Stimulated activated CD8-positive, alpha-beta memory T cell treated with anti-CD3 and anti-CD28 coated beads, Interleukin-7, amount 100 ng/mL, for 48 hours (primary cell): ENCODE measurements around the gene PHF2.

Experiments used
- DNase-seq, 2 donors: peaks; one replicate each; pipeline ENCODE4 v3.0.0-alpha.2; 2020; ENCODE audit warnings: low read depth in 1 of 2; ENCODE audit errors: extremely low read depth in 1 of 2

The PHF2 gene

GRCh38 chr9:93693129-93693528, 116.7 kb downstream of the PHF2 start:
- DNase-seq: no peak

- no peak for DNase-seq
These were observed 121.2 kb downstream of the PHF2 start for GRCh38 chr9:93697352-93698139.

- DNase-seq: no peak
These were observed 121.9 kb downstream of the PHF2 start for GRCh38 chr9:93698140-93698908.

- DNase-seq: no peak
These were observed 123.3 kb downstream of the PHF2 start for GRCh38 chr9:93699650-93700049.

- no peak for DNase-seq
These were observed 125.3 kb downstream of the PHF2 start for GRCh38 chr9:93701494-93702218.

- no peak for DNase-seq
These were observed 125.9 kb downstream of the PHF2 start for GRCh38 chr9:93702261-93702660.

GRCh38 chr9:93708289-93708986, 132.1 kb downstream of the PHF2 start:
- DNase-seq: no peak

GRCh38 chr9:93708987-93709302, 132.6 kb downstream of the PHF2 start:
- no peak for DNase-seq

GRCh38 chr9:93709600-93710369, 133.4 kb downstream of the PHF2 start:
- no peak for DNase-seq

GRCh38 chr9:93710370-93710723, 134.0 kb downstream of the PHF2 start:
- no peak for DNase-seq

GRCh38 chr9:93711002-93711401, 134.6 kb downstream of the PHF2 start:
- DNase-seq: no peak

- no peak for DNase-seq
These were observed 136.5 kb downstream of the PHF2 start for GRCh38 chr9:93712896-93713295.

GRCh38 chr9:93713716-93714115, 137.3 kb downstream of the PHF2 start:
- peak in 1 of 2 donors; percentile 3 for DNase-seq

- DNase-seq: no peak
These were observed 145.1 kb downstream of the PHF2 start for GRCh38 chr9:93721417-93721965.

- no peak for DNase-seq
These were observed 148.5 kb downstream of the PHF2 start for GRCh38 chr9:93724852-93725251.

- no peak for DNase-seq
These were observed 149.0 kb downstream of the PHF2 start for GRCh38 chr9:93725382-93725781.

- DNase-seq: no peak
These were observed 149.8 kb downstream of the PHF2 start for GRCh38 chr9:93726147-93726546.
